NT2/D1 (cell line): ENCODE data around the gene WWP2.

ENCODE experiments used
- YY1 ChIP-seq: IDR thresholded peaks from 2 replicates; pipeline ENCODE4 v1.6.1; 2011; ENCODE audit not compliant: insufficient read length, insufficient read depth
- ZNF274 ChIP-seq: IDR thresholded peaks from 2 replicates; pipeline ENCODE4 v1.6.1; 2011; ENCODE audit warnings: mild to moderate bottlenecking, low read depth, low read length

- TF ChIP-seq YY1 (no peak), ZNF274 (no peak)
Observed at GRCh38 chr16:69814078-69814477, 51.9 kb downstream of the WWP2 start.
